HG03103 (cell line): ENCODE results near the gene WWTR1.

ENCODE experiments used
- ATAC-seq: cut with Tn5 transposase; IDR thresholded peaks from one replicate; pipeline ENCODE4 v1.9.1; 2021; ENCODE audit warnings: low read depth; ENCODE audit not compliant: unreplicated experiment

The WWTR1 gene

GRCh38 chr3:149655826-149656574 is 1.8 kb downstream of the WWTR1 start:
- ATAC-seq: no peak

- no peak for ATAC-seq
Measured at GRCh38 chr3:149654188-149654601, 3.6 kb downstream of the WWTR1 start.

- ATAC-seq: no peak
Measured at GRCh38 chr3:149653564-149653963, 4.3 kb downstream of the WWTR1 start.

GRCh38 chr3:149653136-149653535 is 4.7 kb downstream of the WWTR1 start:
- no peak for ATAC-seq

- no peak for ATAC-seq
Measured at GRCh38 chr3:149650828-149651227, 7.0 kb downstream of the WWTR1 start.

- no peak for ATAC-seq
Measured at GRCh38 chr3:149648525-149648924, 9.3 kb downstream of the WWTR1 start.

GRCh38 chr3:149647812-149648211 is 10.0 kb downstream of the WWTR1 start:
- ATAC-seq: no peak

- no peak for ATAC-seq
Measured at GRCh38 chr3:149647285-149647684, 10.5 kb downstream of the WWTR1 start.

- no peak for ATAC-seq
Measured at GRCh38 chr3:149646181-149646766, 11.6 kb downstream of the WWTR1 start.

GRCh38 chr3:149643963-149644362 is 13.9 kb downstream of the WWTR1 start:
- no peak for ATAC-seq

- ATAC-seq: no peak
Measured at GRCh38 chr3:149643482-149643798, 14.4 kb downstream of the WWTR1 start.

GRCh38 chr3:149640976-149641728 is 16.7 kb downstream of the WWTR1 start:
- ATAC-seq: no peak

GRCh38 chr3:149639093-149639486 is 18.7 kb downstream of the WWTR1 start:
- no peak for ATAC-seq

GRCh38 chr3:149638228-149639092 is 19.4 kb downstream of the WWTR1 start:
- ATAC-seq: no peak

GRCh38 chr3:149635396-149635795 is 22.4 kb downstream of the WWTR1 start:
- no peak for ATAC-seq

- ATAC-seq: no peak
Measured at GRCh38 chr3:149634573-149634972, 23.3 kb downstream of the WWTR1 start.

GRCh38 chr3:149634072-149634471 is 23.8 kb downstream of the WWTR1 start:
- ATAC-seq: no peak

GRCh38 chr3:149632225-149632624 is 25.6 kb downstream of the WWTR1 start:
- no peak for ATAC-seq

GRCh38 chr3:149630806-149631205 is 27.0 kb downstream of the WWTR1 start:
- ATAC-seq: no peak

- no peak for ATAC-seq
Measured at GRCh38 chr3:149628957-149629670, 28.7 kb downstream of the WWTR1 start.
